HepG2 (cell line): ENCODE measurements around the gene BTG2. TPM values are rescaled to one million over a fixed set of nuclear protein-coding genes. Genes with fewer than 3 reads are reported as not detected.

ENCODE experiments used
- ASH2L ChIP-seq: fragments of 300-600, 200-600 bp; sonication (generic); IDR thresholded peaks from 2 replicates; pipeline ENCODE4 v1.7.0; 2017; ENCODE audit warnings: low read depth, mild to moderate bottlenecking, moderate library complexity, mixed read lengths, low read length; ENCODE audit not compliant: insufficient read length
- BCL3 ChIP-seq: sonication (generic); formaldehyde crosslinking; IDR thresholded peaks from 2 replicates; pipeline ENCODE4 v1.5.1; 2020; ENCODE audit warnings: mild to moderate bottlenecking, missing genetic modification reagents, moderate library complexity
- BCLAF1 ChIP-seq: fragments of 450-650 bp; IDR thresholded peaks from 2 replicates; pipeline ENCODE4 v1.6.1; 2017; ENCODE audit warnings: mild to moderate bottlenecking
- HDAC1 ChIP-seq: sonication (generic); formaldehyde crosslinking; IDR thresholded peaks from 2 replicates; pipeline ENCODE4 v1.5.1; 2020; ENCODE audit warnings: mild to moderate bottlenecking, missing genetic modification reagents
- HIVEP1 ChIP-seq: sonication (generic); formaldehyde crosslinking; IDR thresholded peaks from 2 replicates; pipeline ENCODE4 v1.4.0; 2020; ENCODE audit warnings: mild to moderate bottlenecking, missing genetic modification reagents
- HNRNPH1 ChIP-seq: fragments of 200-400 bp; formaldehyde crosslinking; optimal IDR thresholded peaks from 2 replicates; pipeline ENCODE3; 2017; ENCODE audit warnings: mild to moderate bottlenecking, low read depth, low read length
- KDM6A ChIP-seq: IDR thresholded peaks from 2 replicates; pipeline ENCODE4 v1.6.1; 2016; ENCODE audit warnings: low read depth
- MED1 ChIP-seq: sonication (generic); formaldehyde crosslinking; IDR thresholded peaks from 2 replicates; pipeline ENCODE4 v1.4.0; 2020; ENCODE audit warnings: missing genetic modification reagents
- MTF2 ChIP-seq: sonication (generic); formaldehyde crosslinking; IDR thresholded peaks from 2 replicates; pipeline ENCODE4 v1.5.0; 2020; ENCODE audit warnings: missing genetic modification reagents, borderline replicate concordance
- MYNN ChIP-seq: sonication (generic); formaldehyde crosslinking; IDR thresholded peaks from 2 replicates; pipeline ENCODE4 v1.4.0; 2020; ENCODE audit warnings: mild to moderate bottlenecking, low read depth, missing genetic modification reagents
- NR2F6 ChIP-seq, 2 experiments: IDR thresholded peaks; 2 replicates each; pipeline ENCODE4 v1.6.1; 2016; ENCODE audit warnings: antibody characterized with exemption in 1 of 2, mild to moderate bottlenecking in 1 of 2
- PATZ1 ChIP-seq: sonication (generic); formaldehyde crosslinking; IDR thresholded peaks from 2 replicates; pipeline ENCODE4 v1.4.0; 2020; ENCODE audit warnings: missing genetic modification reagents
- RBM39 ChIP-seq: fragments of 200-400 bp; formaldehyde crosslinking; IDR thresholded peaks from one replicate; pipeline ENCODE4 v1.6.1; 2018; ENCODE audit warnings: antibody characterized with exemption, mild to moderate bottlenecking, low read depth, low read length; ENCODE audit not compliant: poor library complexity, severe bottlenecking
- SP5 ChIP-seq: IDR thresholded peaks from 2 replicates; pipeline ENCODE4 v1.6.1; 2016; ENCODE audit warnings: low read depth, borderline replicate concordance
- THAP11 ChIP-seq: IDR thresholded peaks from 2 replicates; pipeline ENCODE4 v1.6.1; 2016; ENCODE audit warnings: missing biosample characterization, missing genetic modification reagents
- ZNF292 ChIP-seq: sonication (generic); formaldehyde crosslinking; IDR thresholded peaks from 2 replicates; pipeline ENCODE4 v1.8.1; 2022; ENCODE audit warnings: mild to moderate bottlenecking, low read depth, missing genetic modification reagents, borderline replicate concordance
- ZNF333 ChIP-seq: sonication (generic); formaldehyde crosslinking; IDR thresholded peaks from 2 replicates; pipeline ENCODE4 v1.4.0; 2020; ENCODE audit warnings: mild to moderate bottlenecking, missing genetic modification reagents, borderline replicate concordance
- ZNF589 ChIP-seq: sonication (generic); formaldehyde crosslinking; conservative IDR thresholded peaks from 2 replicates; pipeline ENCODE4 v1.8.0; 2022; ENCODE audit warnings: mild to moderate bottlenecking, moderate library complexity, missing genetic modification reagents
- ZNF605 ChIP-seq: sonication (generic); formaldehyde crosslinking; IDR thresholded peaks from 2 replicates; pipeline ENCODE4 v1.8.0; 2022; ENCODE audit warnings: mild to moderate bottlenecking, missing genetic modification reagents
- ZNF839 ChIP-seq: sonication (generic); formaldehyde crosslinking; IDR thresholded peaks from 2 replicates; pipeline ENCODE4 v1.4.0; 2020; ENCODE audit warnings: missing genetic modification reagents, mild to moderate bottlenecking, borderline replicate concordance
- polyA plus RNA-seq, 8 experiments: library from polyadenylated mRNA; depleted of rRNA in 3 of 8; stranded (reverse) in 7 of 8; unstranded in 1 of 8; fragments of >200 nt; fragmentation: Illumina TruSeq in 4 of 8; extraction: Trizol in 4 of 8; gene quantifications; 2 replicates each; pipeline versions ENCODE4 v1.2.1 to v1.2.3, GENCODE V29; 2011 to 2016; ENCODE audit warnings: low read depth in 4 of 8, missing spikeins in 1 of 8, mixed read lengths in 1 of 8; ENCODE audit not compliant: insufficient read depth in 1 of 8
- total RNA-seq, 5 experiments: library from RNA; depleted of rRNA; stranded (reverse); fragments of >200 nt; fragmentation: Illumina TruSeq; extraction: Trizol; gene quantifications; 2 replicates each; pipeline ENCODE4 v1.2.3, GENCODE V29; 2016; ENCODE audit warnings: low read depth in 1 of 5

Gene BTG2
- total and polyA plus RNA-seq, 2 of the 13 experiments (the other 11 are each of a cell fraction or from before 2014, with no cell fraction given): 13.6 to 18.3 TPM

- TF ChIP-seq BCL3 (CRISPR knock-in tag) (peak; percentile 57; the same call in 1 of the 2 replicates), THAP11 (CRISPR knock-in tag) (peak; percentile 37), SP5 (CRISPR knock-in tag) (no peak), ZNF589 (CRISPR knock-in tag) (no peak), ZNF333 (no peak; the same call in 1 of the 2 replicates), HDAC1 (peak; percentile 88), BCLAF1 (no peak), ZNF605 (CRISPR knock-in tag) (0 out of 2 replicates have a peak, but pooled peaks have one; percentile 59), MYNN (CRISPR knock-in tag) (no peak), ZNF292 (CRISPR knock-in tag) (no peak; the same call in 1 of the 2 replicates), MTF2 (CRISPR knock-in tag) (peak; percentile 65; the same call in 1 of the 2 replicates), HIVEP1 (CRISPR knock-in tag) (0 out of 2 replicates have a peak, but pooled peaks have one; percentile 37), HNRNPH1 (no peak), MED1 (CRISPR knock-in tag) (peak; percentile 29; the same call in 1 of the 2 replicates), NR2F6 (IDR thresholded peaks at IDR 0.05) (no peak), NR2F6 (CRISPR knock-in tag; IDR thresholded peaks at IDR 0.05) (peak; percentile 24; the same call in 1 of the 2 replicates), RBM39 (peak; percentile 21), ZNF839 (0 out of 2 replicates have a peak, but pooled peaks have one; percentile 53), ASH2L (peak; percentile 58), PATZ1 (CRISPR knock-in tag) (peak; percentile 51), KDM6A (CRISPR knock-in tag) (no peak)
Measured at GRCh38 chr1:203304919-203305808, at the start of gene BTG2 (continued).
